Endothelial cell of umbilical vein (primary cell): ENCODE measurements around the gene CDC34. TPM values are rescaled to one million over a fixed set of nuclear protein-coding genes. Genes with fewer than 3 reads are reported as not detected.

Experiments used
- BruUV-seq: library from RNA; stranded (reverse); fragments of 400-500 nt; replicated peaks from 2 replicates; lab custom pipeline; 2021; lab: Mats Ljungman, UMichigan
- CTCF ChIA-PET: fragments of 300-600, 350-600 bp; sonication (Branson Sonifier 250); formaldehyde crosslinking; loops from one replicate; lab custom pipeline; 2021; ENCODE audit warnings: antibody characterized with exemption, inconsistent platforms; lab: Charles Lee
- POLR2A ChIA-PET: fragments of 300-600, 350-600 bp; sonication (Branson Sonifier 250); formaldehyde crosslinking; loops from one replicate; lab custom pipeline; 2021; ENCODE audit warnings: antibody characterized with exemption, inconsistent platforms; lab: Charles Lee
- DNase-seq: peaks from one replicate; pipeline ENCODE4 v3.0.0-alpha.2; 2011; ENCODE audit warnings: low read depth, low spot score
- FAIRE-seq: peaks from 2 replicates; lab custom pipeline; 2011; peaks lifted over from hg19 to GRCh38; lab: Jason Lieb, UNC
- H2AFZ ChIP-seq: 2 replicates; pipeline ENCODE4 v1.6.0; 2012; ENCODE audit warnings: low read depth, low read length, control low read depth, inconsistent platforms
- H3K27ac ChIP-seq: 2 replicates; pipeline ENCODE4 v1.5.1; 2011; ENCODE audit warnings: low read depth, mild to moderate bottlenecking, control low read depth, low read length, moderate library complexity; ENCODE audit not compliant: insufficient read depth
- H3K27me3 ChIP-seq, 2 experiments: 2 replicates each; pipeline versions ENCODE4 v1.6.0 to v1.6.1; 2011; ENCODE audit warnings: low read length in 2 of 2, mixed read lengths in 1 of 2; ENCODE audit not compliant: control insufficient read depth in 2 of 2, insufficient read depth in 2 of 2
- H3K36me3 ChIP-seq, 2 experiments: 2 replicates in 1 of 2; 3 replicates in 1 of 2; pipeline ENCODE4 v1.5.1; 2011; ENCODE audit warnings: low read length in 2 of 2, mild to moderate bottlenecking in 1 of 2, moderate library complexity in 1 of 2; ENCODE audit not compliant: control insufficient read depth in 2 of 2, insufficient read depth in 2 of 2; ENCODE audit errors: extremely low read depth in 1 of 2
- H3K4me1 ChIP-seq: 3 replicates; pipeline ENCODE4 v1.5.1; 2011; ENCODE audit warnings: mild to moderate bottlenecking, low read length; ENCODE audit not compliant: control insufficient read depth, insufficient read depth; ENCODE audit errors: extremely low read depth
- H3K4me2 ChIP-seq: 2 replicates; pipeline ENCODE4 v1.6.1; 2011; ENCODE audit warnings: low read length, control low read depth, mixed read lengths; ENCODE audit not compliant: insufficient read depth
- H3K4me3 ChIP-seq, 3 experiments: fragments of 200-600 bp in 1 of 3; sonication (generic), shearing (Covaris generic) in 1 of 3; replicated peaks in 1 of 3; 2 replicates each; pipeline ENCODE4 v1.5.1; 2011 to 2016; ENCODE audit warnings: control low read depth in 3 of 3, low read length in 3 of 3, mild to moderate bottlenecking in 2 of 3, inconsistent platforms in 1 of 3, low read depth in 1 of 3, moderate library complexity in 1 of 3; ENCODE audit not compliant: insufficient read depth in 1 of 3
- H3K79me2 ChIP-seq: 2 replicates; pipeline ENCODE4 v1.6.0; 2012; ENCODE audit warnings: low read length, inconsistent platforms; ENCODE audit not compliant: control insufficient read depth, insufficient read depth
- H3K9ac ChIP-seq: replicated peaks from 2 replicates; pipeline ENCODE3; 2011; ENCODE audit warnings: low read length, control low read depth; ENCODE audit not compliant: insufficient read depth; ENCODE audit errors: extremely low read depth
- H3K9me1 ChIP-seq: replicated peaks from 3 replicates; pipeline ENCODE4 v1.6.0; 2011; ENCODE audit warnings: mild to moderate bottlenecking, low read length; ENCODE audit not compliant: control insufficient read depth, insufficient read depth; ENCODE audit errors: extremely low read depth
- H3K9me3 ChIP-seq: replicated peaks from 2 replicates; pipeline ENCODE4 v1.5.1; 2012; ENCODE audit warnings: low read length, inconsistent platforms; ENCODE audit not compliant: control insufficient read depth, insufficient read depth
- H4K20me1 ChIP-seq: replicated peaks from 2 replicates; pipeline ENCODE3; 2011; ENCODE audit warnings: mild to moderate bottlenecking, low read length; ENCODE audit not compliant: control insufficient read depth, insufficient read depth; ENCODE audit errors: extremely low read depth
- CTCF ChIP-seq, 2 donors: IDR thresholded peaks; 1 replicate in 1 of 2; 2 replicates in 1 of 2; pipeline ENCODE4 v1.5.1; 2011; ENCODE audit warnings: low read length in 2 of 2, mild to moderate bottlenecking in 2 of 2, moderate library complexity in 2 of 2, control low read depth in 1 of 2, inconsistent platforms in 1 of 2, low read depth in 1 of 2; ENCODE audit not compliant: insufficient read depth in 1 of 2; ENCODE audit errors: extremely low read depth in 1 of 2
- FOS ChIP-seq: IDR thresholded peaks from 2 replicates; pipeline ENCODE4 v1.6.1; 2011; ENCODE audit warnings: mild to moderate bottlenecking, low read length, moderate library complexity, borderline replicate concordance; ENCODE audit not compliant: insufficient read depth
- JUN ChIP-seq: IDR thresholded peaks from 2 replicates; pipeline ENCODE4 v1.6.1; 2011; ENCODE audit warnings: borderline replicate concordance, low read depth; ENCODE audit not compliant: insufficient read length, insufficient read depth
- MAX ChIP-seq: IDR thresholded peaks from 2 replicates; pipeline ENCODE4 v1.6.1; 2011; ENCODE audit not compliant: insufficient read depth, insufficient read length
- POLR2A ChIP-seq: IDR thresholded peaks from 2 replicates; pipeline ENCODE4 v1.6.1; 2012; ENCODE audit warnings: low read depth, mild to moderate bottlenecking, control low read depth, low read length
- POLR2AphosphoS5 ChIP-seq: IDR thresholded peaks from 2 replicates; pipeline ENCODE4 v1.6.1; 2012; ENCODE audit warnings: low read depth, mild to moderate bottlenecking, control low read depth, low read length, moderate library complexity; ENCODE audit not compliant: insufficient read depth
- dilution Hi-C: fragments of 300-500 bp; cut with MboI; formaldehyde crosslinking; loops from one replicate; pipeline ENCODE4 v1.15.0; 2019; ENCODE audit warnings: low sequenced_read_pairs; ENCODE audit not compliant: extremely low pct_ligation_motif_present
- intact Hi-C: fragments of 100-400 bp; cut with micrococcal nuclease; formaldehyde crosslinking; loops from one replicate; pipeline ENCODE4 v1.10.0; 2022
- polyA plus RNA-seq, 4 experiments: library from polyadenylated mRNA; depleted of rRNA in 3 of 4; stranded (reverse) in 3 of 4; unstranded in 1 of 4; fragments of >200 nt; gene quantifications; 2 replicates each; pipeline versions ENCODE4 v1.2.1 to v1.2.3, GENCODE V29; 2011 to 2012; ENCODE audit warnings: missing spikeins in 1 of 4
- total RNA-seq: library from RNA; stranded (reverse); gene quantifications from 2 replicates; pipeline ENCODE4 v1.2.3, GENCODE V29; 2021

The CDC34 gene
- total and polyA plus RNA-seq, 2 donors (not counting 3 experiments of a cell fraction or from before 2014, with no cell fraction given): 90.4 to 92.9 TPM

- Histone ChIP-seq H3K4me3 (no peak overlapping the region), H3K4me1 (no peaks in the 10 kb centered on the region), H3K79me2 (peaks cover 18% of the 10 kb centered on the region), H3K9ac (no peak overlapping the region), H3K9me1 (no peaks in the 10 kb centered on the region), H3K27me3 (peaks cover 0 to under 1% of the 10 kb centered on the region in 2 experiments), H2AFZ (no peak overlapping the region), H3K36me3 (peaks cover 2 to 28% of the 10 kb centered on the region in 2 experiments), H3K27ac (no peak overlapping the region), H3K4me2 (no peak overlapping the region), H4K20me1 (no peaks in the 10 kb centered on the region), H3K9me3 (no peaks in the 10 kb centered on the region)
- intact Hi-C loops (no loop called here), dilution Hi-C loops (no loop called here)
- DNase-seq (no peak), FAIRE-seq (no peak)
- TF ChIP-seq CTCF (IDR thresholded peaks at IDR 0.05; ENCODE audit: extremely low read depth in 1 of 2, insufficient read depth in 1 of 2, low read depth in 1 of 2, low read length in 2 of 2): no peak
- TF ChIP-seq JUN: no peak
- no peak for TF ChIP-seq MAX
- no peak for TF ChIP-seq FOS
- no peak for TF ChIP-seq POLR2A
- TF ChIP-seq POLR2AphosphoS5: no peak
- ChIA-PET POLR2A (interaction anchor here (1.2 kb wide), 1 partner anchor 9 kb away, joined by 3 read pairs; no protein-coding TSS in a partner anchor), CTCF (interaction anchor here (0.7 to 1.7 kb wide), 12 partner anchors 8 to 151 kb away, joined by 3 to 21 read pairs (median 6); no protein-coding TSS in a partner anchor)
- TSS peak; percentile 95 for BruUV-seq
Measured at GRCh38 chr19:583198-583967, 51.8 kb downstream of the CDC34 start.
